ENCODE results near the gene NOTCH2.

NOTCH2 gene

DNA sequence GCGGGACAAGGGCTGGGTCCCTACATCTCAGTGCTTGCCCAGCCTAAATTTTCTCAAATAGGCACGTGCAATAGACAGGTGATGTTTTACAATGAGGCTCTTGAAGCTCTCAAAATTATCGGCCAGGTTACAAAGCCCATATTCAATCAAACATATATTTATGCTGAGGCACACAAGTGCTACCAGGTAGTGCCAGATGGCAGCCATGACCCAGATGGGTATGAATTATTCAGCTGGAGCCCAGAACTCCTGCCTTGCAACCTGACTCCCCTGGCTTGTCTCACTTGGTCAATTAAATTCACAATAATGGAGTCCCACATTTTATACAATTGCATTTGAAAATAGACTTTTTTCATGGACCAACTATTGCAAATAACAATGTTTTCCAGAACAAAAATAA lies 160.8 kb downstream of the NOTCH2 start:
- Histone ChIP-seq H3K27ac (ENCODE audit: low read length) (no peak overlapping the region), H3K27me3 (ENCODE audit: control insufficient read depth, insufficient read depth, low read length) (no peaks in the 10 kb centered on the region), H3K4me1 (ENCODE audit: control insufficient read depth, insufficient read depth, low read length) (peaks cover 4% of the 10 kb centered on the region), H3K4me3 (ENCODE audit: low read length) (no peak overlapping the region), H3K36me3 (ENCODE audit: control insufficient read depth, insufficient read depth, low read length) (no peaks in the 10 kb centered on the region), H3K9me3 (ENCODE audit: control insufficient read depth, insufficient read depth, low read length) (no peaks in the 10 kb centered on the region)
- DNase-seq (ENCODE audit: low read depth, low spot score) = no peak
- no CpG with 5 or more reads among the region's 3 CpGs for WGBS (ENCODE audit: insufficient coverage, insufficient read length)

DNA sequence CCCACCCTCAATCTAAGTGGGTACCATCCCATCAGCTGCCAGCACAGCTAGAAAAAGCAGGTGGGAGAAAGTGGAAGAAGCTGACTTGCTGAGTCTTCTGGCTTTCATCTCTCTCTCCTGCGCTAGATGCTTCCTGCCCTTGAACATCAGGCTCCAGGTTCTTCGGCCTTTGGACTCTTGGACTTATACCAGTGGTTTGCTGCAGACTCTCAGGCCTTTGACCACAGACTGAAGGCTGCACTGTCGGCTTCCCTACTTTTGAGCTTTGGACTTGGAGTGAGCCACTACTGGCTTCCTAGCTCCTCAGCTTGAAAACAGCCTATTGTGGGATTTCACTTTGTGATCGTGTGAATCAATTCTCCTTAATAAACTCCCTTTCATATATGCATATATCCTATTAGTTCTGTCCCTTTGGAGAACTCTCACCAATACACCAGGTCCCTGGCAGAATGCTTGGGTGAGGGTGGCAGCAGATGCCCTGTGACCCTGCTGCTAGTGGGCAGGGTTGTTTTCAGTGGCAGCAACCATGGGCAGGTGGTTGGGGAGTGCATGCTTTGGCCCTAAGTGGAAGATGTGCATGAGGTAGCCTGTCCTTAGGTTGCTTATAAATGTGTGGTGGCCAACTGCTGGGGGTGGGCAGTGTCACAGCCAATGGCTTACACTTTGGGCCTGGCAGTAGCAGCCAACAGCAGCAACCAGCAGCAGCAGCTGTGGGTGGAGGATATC lies 162.4 kb downstream of the NOTCH2 start:
- H3K27ac ChIP-seq (ENCODE audit: low read length) = no peak overlapping the region
- H3K4me1 ChIP-seq (ENCODE audit: control insufficient read depth, insufficient read depth, low read length) = peaks cover 4% of the 10 kb centered on the region
- no peaks in the 10 kb centered on the region for H3K36me3 ChIP-seq (ENCODE audit: control insufficient read depth, insufficient read depth, low read length)
- no CpG with 5 or more reads among the region's 4 CpGs for WGBS (ENCODE audit: insufficient coverage, insufficient read length)
- no peaks in the 10 kb centered on the region for H3K9me3 ChIP-seq (ENCODE audit: control insufficient read depth, insufficient read depth, low read length)
- no peak for DNase-seq (ENCODE audit: low read depth, low spot score)
- no peaks in the 10 kb centered on the region for H3K27me3 ChIP-seq (ENCODE audit: control insufficient read depth, insufficient read depth, low read length)
- H3K4me3 ChIP-seq (ENCODE audit: low read length) = no peak overlapping the region

DNA sequence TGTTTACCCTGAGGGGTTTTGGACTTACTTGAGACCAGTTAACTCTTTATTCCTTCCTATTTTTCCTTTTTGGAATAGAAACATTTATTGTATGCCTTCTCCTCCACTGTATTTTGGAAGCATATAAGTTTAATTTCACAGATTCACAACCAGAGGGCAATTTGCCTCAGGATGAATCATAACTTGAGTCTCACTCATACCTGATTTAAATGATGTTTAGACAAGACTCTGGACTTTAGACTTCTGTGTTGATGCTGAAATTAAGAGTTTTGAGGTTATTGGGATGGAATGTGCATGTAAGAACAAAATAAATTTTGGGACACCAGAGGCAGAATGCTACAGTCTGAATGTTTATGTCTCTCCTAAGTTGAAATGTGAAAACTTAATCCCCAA lies 166.0 kb downstream of the NOTCH2 start:
- Histone ChIP-seq H3K27ac (ENCODE audit: low read length) (no peak overlapping the region), H3K4me3 (ENCODE audit: low read length) (no peak overlapping the region), H3K4me1 (ENCODE audit: control insufficient read depth, insufficient read depth, low read length) (no peaks in the 10 kb centered on the region), H3K36me3 (ENCODE audit: control insufficient read depth, insufficient read depth, low read length) (no peaks in the 10 kb centered on the region), H3K9me3 (ENCODE audit: control insufficient read depth, insufficient read depth, low read length) (no peaks in the 10 kb centered on the region), H3K27me3 (ENCODE audit: control insufficient read depth, insufficient read depth, low read length) (no peaks in the 10 kb centered on the region)
- no peak for DNase-seq (ENCODE audit: low read depth, low spot score)

DNA sequence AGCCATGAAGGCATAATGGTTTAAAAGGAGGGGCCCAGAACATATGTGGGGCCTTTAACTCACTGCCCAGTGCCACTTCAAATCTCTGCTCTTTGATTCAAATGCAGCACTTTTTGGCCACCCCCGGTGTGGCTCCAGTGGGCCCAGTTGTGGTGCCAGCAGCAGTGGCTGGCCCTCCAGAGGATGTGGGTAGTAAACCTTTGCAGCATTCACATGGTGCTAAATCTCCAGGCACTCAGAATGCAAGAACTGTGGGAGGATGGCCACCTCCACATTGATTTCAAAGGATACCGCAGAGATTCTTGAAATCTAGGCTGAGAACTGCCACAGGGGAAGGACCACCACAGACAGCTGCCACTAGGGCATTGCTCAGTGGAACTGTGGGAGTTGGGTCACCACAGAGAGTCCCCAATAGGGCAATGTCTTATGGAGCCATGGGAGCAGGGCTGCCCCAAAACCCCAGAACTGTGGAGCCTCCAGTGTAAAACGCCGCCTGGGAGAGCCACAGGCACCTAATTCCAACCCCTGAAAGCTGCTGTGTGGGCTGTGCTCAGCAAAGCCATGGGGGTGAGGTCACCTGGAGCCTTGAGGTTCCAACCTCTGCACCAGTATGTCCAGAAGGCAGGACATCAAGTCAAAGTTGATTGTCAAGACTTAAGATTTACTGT lies 166.6 kb downstream of the NOTCH2 start:
- no CpG with 5 or more reads among the region's 4 CpGs for WGBS (ENCODE audit: insufficient coverage, insufficient read length)
- DNase-seq (ENCODE audit: low read depth, low spot score) = no peak
- Histone ChIP-seq H3K4me1 (ENCODE audit: control insufficient read depth, insufficient read depth, low read length) (no peaks in the 10 kb centered on the region), H3K36me3 (ENCODE audit: control insufficient read depth, insufficient read depth, low read length) (no peaks in the 10 kb centered on the region), H3K4me3 (ENCODE audit: low read length) (no peak overlapping the region), H3K27me3 (ENCODE audit: control insufficient read depth, insufficient read depth, low read length) (no peaks in the 10 kb centered on the region), H3K27ac (ENCODE audit: low read length) (no peak overlapping the region), H3K9me3 (ENCODE audit: control insufficient read depth, insufficient read depth, low read length) (no peaks in the 10 kb centered on the region)

DNA sequence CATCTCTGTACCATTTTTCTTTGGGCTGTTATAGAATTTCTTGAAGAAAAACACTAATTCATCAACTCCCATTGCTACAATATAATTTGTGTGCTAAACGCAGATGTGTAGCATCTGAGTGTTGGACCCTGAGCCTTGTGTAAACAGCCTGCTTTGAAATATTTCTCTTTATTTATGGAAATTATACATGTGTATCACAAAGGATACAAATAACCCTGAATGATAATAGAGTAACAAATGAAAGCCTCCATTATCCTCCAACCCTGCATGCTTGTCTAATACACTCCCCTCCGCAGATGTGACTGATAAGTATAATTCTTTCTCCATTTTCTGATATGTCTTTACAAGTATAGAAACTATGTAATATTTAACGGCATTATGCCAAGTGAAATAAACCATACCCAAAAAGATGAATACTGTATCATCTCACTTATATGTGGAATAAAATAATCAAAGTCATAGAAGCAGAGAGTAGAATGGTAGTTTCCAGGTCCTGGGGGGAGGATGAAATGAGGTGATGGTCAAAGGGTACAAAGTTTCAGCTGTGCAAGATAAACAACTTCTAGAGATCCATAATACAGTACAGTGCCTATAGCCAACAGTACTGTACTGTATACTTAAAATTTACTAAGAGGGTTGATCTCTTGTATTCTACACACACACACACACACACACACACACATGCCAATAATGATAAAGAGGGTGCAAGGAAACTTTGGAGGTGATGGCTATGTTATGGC lies 170.3 kb downstream of the NOTCH2 start:
- no CpG with 5 or more reads among the region's 3 CpGs for WGBS (ENCODE audit: insufficient coverage, insufficient read length)
- no peaks in the 10 kb centered on the region for H3K9me3 ChIP-seq (ENCODE audit: control insufficient read depth, insufficient read depth, low read length)

DNA sequence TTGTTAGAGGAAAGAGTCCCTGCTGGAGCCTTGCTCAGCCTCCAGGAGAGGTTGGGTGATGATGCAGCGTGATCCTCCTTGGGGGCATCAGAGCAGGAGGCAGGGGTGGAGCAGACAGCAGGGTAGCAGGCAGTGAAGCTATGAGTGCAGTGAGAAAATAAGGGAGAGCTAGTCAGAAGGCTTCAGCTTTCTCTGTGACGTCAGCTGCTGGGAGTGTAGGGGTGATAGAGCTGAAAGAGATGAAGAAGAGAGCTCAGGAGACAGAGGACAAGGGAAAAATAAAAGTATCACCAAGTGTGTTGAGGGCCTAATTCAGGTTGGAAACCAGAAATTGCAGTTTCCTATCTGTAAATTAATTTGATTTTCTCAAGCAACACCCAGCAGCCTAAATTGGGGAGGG lies 170.9 kb downstream of the NOTCH2 start:
- Histone ChIP-seq H3K4me3 (ENCODE audit: low read length) (no peak overlapping the region), H3K36me3 (ENCODE audit: control insufficient read depth, insufficient read depth, low read length) (no peaks in the 10 kb centered on the region), H3K27ac (ENCODE audit: low read length) (no peak overlapping the region), H3K4me1 (ENCODE audit: control insufficient read depth, insufficient read depth, low read length) (no peaks in the 10 kb centered on the region), H3K9me3 (ENCODE audit: control insufficient read depth, insufficient read depth, low read length) (no peaks in the 10 kb centered on the region), H3K27me3 (ENCODE audit: control insufficient read depth, insufficient read depth, low read length) (no peaks in the 10 kb centered on the region)
- DNase-seq (ENCODE audit: low read depth, low spot score) = no peak
- no CpG with 5 or more reads among the region's 2 CpGs for WGBS (ENCODE audit: insufficient coverage, insufficient read length)

More for the DNA sequence above, 170.3 kb downstream of the NOTCH2 start:
- Histone ChIP-seq H3K4me3 (ENCODE audit: low read length) (no peak overlapping the region), H3K4me1 (ENCODE audit: control insufficient read depth, insufficient read depth, low read length) (no peaks in the 10 kb centered on the region), H3K36me3 (ENCODE audit: control insufficient read depth, insufficient read depth, low read length) (no peaks in the 10 kb centered on the region), H3K27me3 (ENCODE audit: control insufficient read depth, insufficient read depth, low read length) (no peaks in the 10 kb centered on the region), H3K27ac (ENCODE audit: low read length) (no peak overlapping the region)
- no peak for DNase-seq (ENCODE audit: low read depth, low spot score)

DNA sequence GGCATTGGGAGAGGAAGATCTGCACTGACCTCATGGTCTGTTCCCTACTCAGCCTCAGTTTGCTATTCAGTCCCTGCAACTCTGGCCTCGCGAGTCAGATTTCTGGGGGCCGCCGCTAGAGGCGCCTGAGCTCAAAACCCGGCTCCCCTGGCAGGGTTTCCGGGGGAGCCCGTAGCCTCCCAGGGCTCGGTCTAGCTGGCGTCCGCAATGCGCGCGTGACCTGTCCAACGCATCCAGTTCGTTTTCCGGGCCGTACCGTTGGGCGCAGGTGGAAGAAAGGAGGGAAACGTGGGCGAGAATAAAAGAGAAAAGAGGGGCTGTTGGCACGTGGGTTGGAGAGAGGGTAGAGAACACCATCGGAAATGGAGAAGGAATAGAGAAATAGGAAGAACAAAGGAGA lies 173.2 kb downstream of the NOTCH2 start, which contains the start of gene ADAM30:
Gene ADAM30, minus strand, starts transcription at position 213 of the 400 bp plus-strand sequence. Its CDS starts 179 bp downstream, at position 34.
- no peak within 1 kb of the TSS for H3K4me3 ChIP-seq (ENCODE audit: low read length)
- no peaks in the 10 kb centered on the region for H3K9me3 ChIP-seq (ENCODE audit: control insufficient read depth, insufficient read depth, low read length)
- H3K4me1 ChIP-seq (ENCODE audit: control insufficient read depth, insufficient read depth, low read length) = no peaks in the 10 kb centered on the region
- no peak within 1 kb of the TSS for H3K27ac ChIP-seq (ENCODE audit: low read length)
- no peaks in the 10 kb centered on the region for H3K36me3 ChIP-seq (ENCODE audit: control insufficient read depth, insufficient read depth, low read length)
- 100% methylated on average over 3 of the region's 24 CpGs for WGBS (ENCODE audit: insufficient coverage, insufficient read length)
- no peaks in the 10 kb centered on the region for H3K27me3 ChIP-seq (ENCODE audit: control insufficient read depth, insufficient read depth, low read length)
- no peak for DNase-seq (ENCODE audit: low read depth, low spot score)

DNA sequence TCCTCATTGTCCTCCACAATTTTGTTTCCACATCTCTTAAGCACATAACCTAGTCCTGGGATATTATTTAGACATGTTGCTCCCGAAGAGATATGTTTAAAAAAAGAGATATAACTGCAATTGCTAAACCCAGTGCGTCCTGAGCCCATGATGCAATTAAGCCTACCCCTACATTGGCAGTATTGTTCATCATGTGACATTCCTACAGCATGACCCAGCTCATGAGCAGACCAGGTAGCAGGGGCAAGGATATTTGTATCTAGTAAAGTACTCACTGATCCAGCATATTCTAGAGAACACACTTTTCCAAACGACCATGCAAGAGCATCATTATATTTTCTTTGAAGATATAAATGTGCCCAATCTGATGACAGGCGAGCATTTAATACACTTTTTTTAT lies 174.4 kb downstream of the NOTCH2 start:
- H3K27ac ChIP-seq (ENCODE audit: low read length) = no peak overlapping the region
- H3K36me3 ChIP-seq (ENCODE audit: control insufficient read depth, insufficient read depth, low read length) = no peaks in the 10 kb centered on the region
- no peaks in the 10 kb centered on the region for H3K27me3 ChIP-seq (ENCODE audit: control insufficient read depth, insufficient read depth, low read length)
- no peak overlapping the region for H3K4me3 ChIP-seq (ENCODE audit: low read length)
- no peaks in the 10 kb centered on the region for H3K4me1 ChIP-seq (ENCODE audit: control insufficient read depth, insufficient read depth, low read length)
- WGBS (ENCODE audit: insufficient coverage, insufficient read length) = no CpG with 5 or more reads among the region's 4 CpGs
- no peak for DNase-seq (ENCODE audit: low read depth, low spot score)
- no peaks in the 10 kb centered on the region for H3K9me3 ChIP-seq (ENCODE audit: control insufficient read depth, insufficient read depth, low read length)

DNA sequence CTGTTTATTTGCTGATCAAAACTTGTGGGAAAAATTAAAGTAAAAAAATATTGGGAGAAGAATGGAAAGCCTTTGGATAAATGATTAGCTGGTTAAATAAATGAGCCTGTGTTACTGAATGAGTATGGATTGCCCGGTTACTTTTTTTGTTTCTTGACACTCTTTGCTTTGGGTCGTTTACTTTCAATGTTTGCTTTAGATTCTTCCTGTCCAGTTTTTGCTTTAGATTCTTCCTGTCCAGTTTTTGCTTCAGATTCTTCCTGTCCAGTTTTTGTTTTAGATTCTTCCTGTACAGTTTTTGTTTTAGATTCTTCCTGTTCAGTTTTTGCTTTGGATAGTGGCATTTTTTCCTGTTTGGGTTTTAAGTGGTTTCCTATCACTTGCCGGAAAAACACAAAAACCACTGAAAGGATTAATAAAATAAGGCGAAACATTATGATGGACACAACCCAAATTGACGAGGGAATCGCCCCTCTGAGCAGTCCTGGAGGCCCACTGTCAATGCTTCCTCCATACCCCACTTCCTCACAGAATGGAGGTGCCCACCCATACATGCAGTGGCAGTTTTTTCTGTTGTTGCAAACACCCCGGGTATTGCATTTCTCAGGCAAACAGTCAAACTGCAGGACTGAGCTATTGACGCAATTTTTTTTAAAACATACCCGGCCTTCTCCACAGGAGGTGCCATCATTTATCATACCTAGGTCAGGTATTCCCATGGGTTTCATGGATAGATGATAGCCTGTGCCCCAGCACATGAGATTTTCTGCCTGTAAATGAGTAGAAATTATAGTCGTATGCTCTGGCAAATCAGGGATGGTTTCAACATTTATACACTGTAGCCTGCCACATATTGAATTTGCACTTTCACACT lies 175.4 kb downstream of the NOTCH2 start:
- Histone ChIP-seq H3K4me3 (ENCODE audit: low read length) (no peak overlapping the region), H3K9me3 (ENCODE audit: control insufficient read depth, insufficient read depth, low read length) (no peaks in the 10 kb centered on the region), H3K27me3 (ENCODE audit: control insufficient read depth, insufficient read depth, low read length) (no peaks in the 10 kb centered on the region), H3K36me3 (ENCODE audit: control insufficient read depth, insufficient read depth, low read length) (no peaks in the 10 kb centered on the region), H3K27ac (ENCODE audit: low read length) (no peak overlapping the region), H3K4me1 (ENCODE audit: control insufficient read depth, insufficient read depth, low read length) (no peaks in the 10 kb centered on the region)
- no CpG with 5 or more reads among the region's 10 CpGs for WGBS (ENCODE audit: insufficient coverage, insufficient read length)
- no peak for DNase-seq (ENCODE audit: low read depth, low spot score)

DNA sequence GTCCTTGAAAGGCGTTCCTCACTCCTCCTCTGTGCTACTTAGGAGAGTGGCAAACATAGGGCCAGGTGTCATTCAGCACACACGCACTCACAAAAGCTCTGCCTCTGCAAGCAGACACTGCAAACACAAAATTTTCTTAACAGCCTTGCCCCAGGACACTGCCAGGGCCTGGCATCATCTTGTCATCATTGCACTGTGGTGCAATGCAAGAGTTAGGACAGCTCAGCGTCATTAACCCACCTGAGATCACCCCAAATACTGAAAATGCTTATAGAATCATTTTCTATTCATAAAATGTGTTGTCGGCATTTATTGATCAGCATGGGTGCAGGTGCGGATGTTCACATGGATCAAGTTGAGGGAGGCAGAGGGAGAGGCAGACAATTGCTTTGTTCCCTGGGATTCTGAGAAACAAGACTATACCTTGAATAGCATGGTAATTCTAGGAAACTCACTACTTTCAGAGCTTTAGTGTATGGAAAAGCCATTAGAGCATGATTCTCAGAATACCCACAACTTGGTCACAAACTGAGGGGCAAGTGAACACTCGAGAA lies 176.1 kb downstream of the NOTCH2 start:
- no peaks in the 10 kb centered on the region for H3K27me3 ChIP-seq (ENCODE audit: control insufficient read depth, insufficient read depth, low read length)
- no CpG with 5 or more reads among the region's 6 CpGs for WGBS (ENCODE audit: insufficient coverage, insufficient read length)
- no peaks in the 10 kb centered on the region for H3K36me3 ChIP-seq (ENCODE audit: control insufficient read depth, insufficient read depth, low read length)
- no peaks in the 10 kb centered on the region for H3K9me3 ChIP-seq (ENCODE audit: control insufficient read depth, insufficient read depth, low read length)
- no peak for DNase-seq (ENCODE audit: low read depth, low spot score)
- H3K27ac ChIP-seq (ENCODE audit: low read length) = no peak overlapping the region
- no peaks in the 10 kb centered on the region for H3K4me1 ChIP-seq (ENCODE audit: control insufficient read depth, insufficient read depth, low read length)
- H3K4me3 ChIP-seq (ENCODE audit: low read length) = no peak overlapping the region

Data from iPS DF 6.9 (cell line).